ENCODE results near the gene TMEM123.

Gene TMEM123

GRCh38 chr11:102357116-102357515, 95.4 kb downstream of the TMEM123 start:
- DNase-seq = no peak

DNA sequence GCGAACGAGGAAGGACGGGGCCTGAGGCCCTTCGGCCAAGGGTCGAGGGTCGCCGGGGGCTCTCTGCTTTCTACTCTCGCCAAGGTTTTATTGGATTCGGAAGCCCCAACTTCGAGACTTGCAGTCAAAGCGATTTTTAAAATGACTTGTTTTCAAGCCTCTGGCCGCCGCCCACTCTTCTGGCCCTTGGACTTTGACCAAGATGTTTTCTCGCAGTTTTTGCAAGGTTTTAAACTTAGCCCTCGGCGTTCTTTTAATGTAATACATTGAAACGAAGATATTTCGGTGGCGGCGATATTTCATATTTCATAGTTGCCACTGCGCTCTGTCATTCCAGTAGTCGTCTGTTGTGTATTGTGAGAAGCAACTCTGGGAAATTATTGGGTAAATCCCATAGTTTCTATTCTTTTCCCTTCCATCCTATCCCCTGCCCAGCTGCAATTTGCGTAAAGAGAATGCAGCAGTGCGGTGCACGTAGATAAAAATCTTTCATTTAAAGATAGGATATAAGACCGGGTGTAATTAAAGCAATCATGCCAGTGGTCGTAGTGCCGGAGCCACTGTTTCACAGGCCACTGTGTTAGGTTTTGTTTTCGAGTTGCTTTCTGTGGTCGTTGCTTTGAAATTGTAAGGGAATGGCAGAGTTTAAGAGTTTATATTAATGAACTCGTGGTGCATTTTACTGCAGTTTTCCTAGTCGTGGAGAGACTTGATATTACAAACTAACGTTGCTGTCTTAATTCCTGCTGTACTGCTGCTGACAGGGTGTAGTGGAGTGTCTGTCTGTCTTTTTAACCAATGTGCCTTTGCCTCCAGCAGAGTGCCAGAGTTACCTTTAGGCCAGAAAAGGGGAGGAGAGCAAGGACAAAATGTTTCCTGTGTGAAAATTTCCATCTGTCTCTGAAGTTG, 104.8 kb downstream of the TMEM123 start:
- DNase-seq = no peak

DNA sequence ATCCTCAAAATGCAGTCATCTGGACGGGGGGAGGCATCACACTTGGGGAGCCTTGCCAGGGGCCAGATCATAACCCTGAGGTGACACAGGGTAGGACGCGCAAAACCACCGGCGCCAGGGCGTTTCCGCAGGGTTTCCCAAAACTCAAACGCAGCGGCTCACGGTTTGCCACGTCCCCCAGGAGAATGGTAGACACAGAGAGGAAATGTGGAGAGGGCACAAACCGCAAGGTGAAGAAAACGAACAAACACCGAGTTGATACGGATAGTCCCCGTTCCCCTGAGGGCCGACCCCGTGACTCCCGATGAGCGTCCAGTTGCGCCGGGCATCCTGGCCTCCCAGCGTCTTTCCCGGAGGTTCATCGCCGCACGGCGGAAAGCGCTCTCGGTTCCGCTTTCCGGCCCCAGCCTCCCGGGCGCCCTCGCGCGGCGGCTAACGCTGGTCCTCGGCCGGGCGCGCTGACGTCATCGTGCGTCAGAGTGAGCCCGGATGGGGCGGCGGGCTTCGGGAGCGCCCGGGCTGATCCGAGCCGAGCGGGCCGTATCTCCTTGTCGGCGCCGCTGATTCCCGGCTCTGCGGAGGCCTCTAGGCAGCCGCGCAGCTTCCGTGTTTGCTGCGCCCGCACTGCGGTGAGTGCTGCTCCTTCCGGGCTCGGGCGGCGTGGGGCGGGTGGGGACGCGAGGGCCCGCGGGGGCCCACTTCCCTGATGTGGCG, 105.7 kb downstream of the TMEM123 start, which contains the start of gene BIRC2:
Gene BIRC2 (plus strand): TSS at position 467 of the 714 bp plus-strand sequence. CDS start 2,641 bp downstream, outside the sequence.
- peak; percentile 93 to 95 for DNase-seq

DNA sequence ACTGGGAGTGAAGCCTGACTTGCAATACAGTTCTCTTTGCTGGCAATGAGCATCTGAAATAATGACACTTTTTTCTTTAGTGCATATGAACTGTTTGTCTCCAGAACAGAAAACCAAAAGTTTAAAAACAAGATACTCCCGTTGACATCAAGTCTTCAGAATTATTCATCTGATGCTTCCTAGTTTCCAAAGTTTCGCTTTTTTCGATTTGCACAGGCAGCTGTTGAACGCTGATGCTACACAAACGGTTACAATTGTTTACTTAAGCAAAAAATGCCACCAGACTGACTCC, 106.2 kb downstream of the TMEM123 start:
- no peak for DNase-seq

All from activated CD4-positive, alpha-beta T cell treated with anti-CD3 and anti-CD28 coated beads for 4 hours (primary cell).